Bronchial epithelial cell (primary cell): Measurements from ENCODE around the gene EGLN3. TPM values are rescaled to one million over a fixed set of nuclear protein-coding genes. Genes with fewer than 3 reads are reported as not detected.

Experiments
- DNase-seq: peaks from one replicate; pipeline ENCODE4 v3.0.0-alpha.2; 2010; ENCODE audit warnings: low read depth
- FAIRE-seq: peaks from 2 replicates; lab custom pipeline; 2011; peaks lifted over from hg19 to GRCh38; lab: Jason Lieb, UNC
- H3K27me3 ChIP-seq: 2 replicates; pipeline ENCODE4 v1.5.1; 2011; ENCODE audit warnings: low read length; ENCODE audit not compliant: control insufficient read depth, insufficient read depth
- H3K36me3 ChIP-seq: 2 replicates; pipeline ENCODE4 v1.5.1; 2011; ENCODE audit warnings: low read length; ENCODE audit not compliant: control insufficient read depth, insufficient read depth
- H3K4me3 ChIP-seq: 2 replicates; pipeline ENCODE4 v1.5.1; 2011; ENCODE audit warnings: mild to moderate bottlenecking, low read depth, low read length, control low read depth
- CTCF ChIP-seq: IDR thresholded peaks from 2 replicates; pipeline ENCODE4 v1.5.1; 2011; ENCODE audit warnings: mild to moderate bottlenecking, moderate library complexity, low read length, control low read depth, inconsistent platforms; ENCODE audit not compliant: insufficient read depth, severe bottlenecking
- total RNA-seq: library from RNA; depleted of rRNA; stranded (reverse); fragments of >200 nt; gene quantifications from 2 replicates; pipeline ENCODE4 v1.2.1, GENCODE V29; 2014

Gene EGLN3
- total RNA-seq, 1 donor from 2014 or later, result 48.7 TPM

- H3K4me3 ChIP-seq, result peak overlapping the region; percentile 95
- FAIRE-seq (no peak), DNase-seq (no peak)
- H3K27me3 ChIP-seq, result no peaks in the 10 kb centered on the region
- H3K36me3 ChIP-seq, result no peaks in the 10 kb centered on the region
- TF ChIP-seq CTCF, result no peak
Measured at GRCh38 chr14:33948145-33948868, 2.6 kb downstream of the EGLN3 start.

GRCh38 chr14:33946679-33947476 is 4.0 kb downstream of the EGLN3 start:
- no peaks in the 10 kb centered on the region for H3K27me3 ChIP-seq
- DNase-seq (no peak), FAIRE-seq (no peak)
- no peak for TF ChIP-seq CTCF
- H3K36me3 ChIP-seq, result no peaks in the 10 kb centered on the region
- no peak overlapping the region for H3K4me3 ChIP-seq

GRCh38 chr14:33945210-33946088 is 5.4 kb downstream of the EGLN3 start:
- H3K36me3 ChIP-seq, result no peaks in the 10 kb centered on the region
- no peak for FAIRE-seq
- TF ChIP-seq CTCF, result no peak
- no peak for DNase-seq
- H3K4me3 ChIP-seq, result no peak overlapping the region
- H3K27me3 ChIP-seq, result no peaks in the 10 kb centered on the region

GRCh38 chr14:33943096-33943883 is 7.6 kb downstream of the EGLN3 start:
- TF ChIP-seq CTCF, result no peak
- FAIRE-seq, result no peak
- no peak overlapping the region for H3K4me3 ChIP-seq
- no peak for DNase-seq
- no peaks in the 10 kb centered on the region for H3K27me3 ChIP-seq
- no peaks in the 10 kb centered on the region for H3K36me3 ChIP-seq

GRCh38 chr14:33941718-33942117 is 9.2 kb downstream of the EGLN3 start:
- TF ChIP-seq CTCF, result no peak
- FAIRE-seq (no peak), DNase-seq (no peak)
- no peak overlapping the region for H3K4me3 ChIP-seq
- H3K36me3 ChIP-seq, result no peaks in the 10 kb centered on the region
- no peaks in the 10 kb centered on the region for H3K27me3 ChIP-seq
